HCT116 (cell line): ENCODE results near the gene SLC40A1. TPM values are rescaled to one million over a fixed set of nuclear protein-coding genes. Genes with fewer than 3 reads are reported as not detected.

Source experiments
- ATAC-seq: fragments of 200-7000 bp; cut with Tn5 transposase; 2 replicates; pipeline ENCODE4 v1.9.1; 2020; ENCODE audit warnings: mild to moderate bottlenecking, moderate library complexity
- BruUV-seq: library from RNA; stranded (reverse); fragments of 400-500 nt; replicated peaks from 2 replicates; lab custom pipeline; 2021; lab: Mats Ljungman, UMichigan
- CTCF ChIA-PET: fragments of 300-600 bp; sonication (Branson Sonifier 250); formaldehyde crosslinking; loops from one replicate; lab custom pipeline; 2021; ENCODE audit warnings: antibody characterized with exemption; lab: Charles Lee
- POLR2A ChIA-PET: fragments of 300-600, 350-600 bp; sonication (Branson Sonifier 250); formaldehyde crosslinking; loops from one replicate; lab custom pipeline; 2021; ENCODE audit warnings: antibody characterized with exemption; lab: Charles Lee
- RAD21 ChIA-PET, 2 experiments: fragments of 300-600 bp; sonication (Branson Sonifier 250); formaldehyde crosslinking; loops; one replicate each; lab custom pipeline; 2023; ENCODE audit warnings: low total read pairs in 2 of 2; ENCODE audit not compliant: uncharacterized antibody in 2 of 2, unreplicated experiment in 2 of 2, low non-redundant PET in 1 of 2; lab: Charles Lee
- DNase-seq: peaks from one replicate; pipeline ENCODE4 v3.0.0-alpha.2; 2010; ENCODE audit warnings: low read depth, low spot score
- H2AFZ ChIP-seq: fragments of 200-600 bp; shearing (Covaris generic), sonication (generic); 2 replicates; pipeline ENCODE4 v1.6.1; 2017; ENCODE audit warnings: low read depth, mixed run types, mixed read lengths, antibody characterized with exemption, low read length; ENCODE audit not compliant: poor library complexity, severe bottlenecking
- H3K27ac ChIP-seq: 2 replicates; pipeline ENCODE4 v1.5.1; 2012; ENCODE audit warnings: low read depth, low read length
- H3K27me3 ChIP-seq: fragments of 200-600 bp; sonication (generic); 2 replicates; pipeline ENCODE4 v1.6.1; 2016; ENCODE audit warnings: mixed run types, low read length, mixed read lengths; ENCODE audit not compliant: insufficient read depth
- H3K36me3 ChIP-seq, 2 experiments: fragments of 200-500 bp in 1 of 2; fragments of 200-600 bp in 1 of 2; sonication (Bioruptor generic) in 1 of 2; sonication (generic) in 1 of 2; 2 replicates each; pipeline versions ENCODE4 v1.5.1 to v1.6.1; 2014 to 2016; ENCODE audit warnings: low read length in 2 of 2, inconsistent platforms in 1 of 2, mixed read lengths in 1 of 2, mixed run types in 1 of 2; ENCODE audit not compliant: insufficient read depth in 2 of 2, control insufficient read depth in 1 of 2
- H3K4me1 ChIP-seq, 2 experiments: fragments of 200-600 bp in 1 of 2; sonication (generic) in 1 of 2; 2 replicates each; pipeline versions ENCODE4 v1.5.1 to v1.6.1; 2012 to 2017; ENCODE audit warnings: low read length in 2 of 2, inconsistent platforms in 1 of 2, mild to moderate bottlenecking in 1 of 2, mixed read lengths in 1 of 2, mixed run types in 1 of 2, moderate library complexity in 1 of 2; ENCODE audit not compliant: insufficient read depth in 2 of 2, control insufficient read depth in 1 of 2
- H3K4me2 ChIP-seq: fragments of 200-600 bp; sonication (generic); 2 replicates; pipeline ENCODE4 v1.6.1; 2017; ENCODE audit warnings: mixed run types, low read length, mixed read lengths
- H3K4me3 ChIP-seq, 2 experiments: fragments of 200-600 bp in 1 of 2; sonication (generic) in 1 of 2; replicated peaks in 1 of 2; 2 replicates each; pipeline ENCODE4 v1.5.1; 2011 to 2016; ENCODE audit warnings: low read length in 2 of 2, control low read depth in 1 of 2, low read depth in 1 of 2, mild to moderate bottlenecking in 1 of 2, mixed read lengths in 1 of 2, mixed run types in 1 of 2
- H3K79me2 ChIP-seq: fragments of 200-600 bp; sonication (generic); 2 replicates; pipeline ENCODE4 v1.6.1; 2017; ENCODE audit warnings: mild to moderate bottlenecking, mixed run types, low read length, moderate library complexity, mixed read lengths; ENCODE audit not compliant: insufficient read depth
- H3K9ac ChIP-seq: fragments of 200-600 bp; sonication (generic); 2 replicates; pipeline ENCODE4 v1.6.1; 2016; ENCODE audit warnings: low read length, mixed read lengths
- H3K9me2 ChIP-seq: fragments of 200-600 bp; sonication (generic), shearing (Covaris generic); 2 replicates; pipeline ENCODE4 v1.6.1; 2017; ENCODE audit warnings: mixed run types, mild to moderate bottlenecking, moderate library complexity; ENCODE audit not compliant: insufficient read depth
- H3K9me3 ChIP-seq, 2 experiments: fragments of 200-500 bp in 1 of 2; fragments of 200-600 bp in 1 of 2; sonication (Bioruptor generic) in 1 of 2; sonication (generic) in 1 of 2; 2 replicates each; pipeline ENCODE4 v1.6.1; 2014 to 2017; ENCODE audit warnings: low read length in 2 of 2, mixed read lengths in 2 of 2, inconsistent platforms in 1 of 2, low read depth in 1 of 2, mild to moderate bottlenecking in 1 of 2, mixed run types in 1 of 2, moderate library complexity in 1 of 2; ENCODE audit not compliant: control insufficient read depth in 1 of 2, insufficient read depth in 1 of 2
- H4K20me1 ChIP-seq: fragments of 200-600 bp; sonication (generic), shearing (Covaris generic); 2 replicates; pipeline ENCODE4 v1.6.1; 2017; ENCODE audit warnings: mixed run types, mild to moderate bottlenecking, moderate library complexity; ENCODE audit not compliant: insufficient read depth
- ELF1 ChIP-seq: IDR thresholded peaks from 2 replicates; pipeline ENCODE4 v1.6.1; 2012; ENCODE audit warnings: low read depth, borderline replicate concordance
- JUND ChIP-seq: IDR thresholded peaks from 2 replicates; pipeline ENCODE4 v1.6.1; 2012
- POLR2AphosphoS5 ChIP-seq: IDR thresholded peaks from 2 replicates; pipeline ENCODE4 v1.6.1; 2011; ENCODE audit warnings: mild to moderate bottlenecking, low read depth, low read length, moderate library complexity
- SP1 ChIP-seq: IDR thresholded peaks from 2 replicates; pipeline ENCODE4 v1.6.1; 2012; ENCODE audit warnings: low read depth
- intact Hi-C: fragments of 100-400 bp; cut with micrococcal nuclease; formaldehyde crosslinking; loops from 2 replicates; pipeline ENCODE4 v1.10.0; 2022
- total RNA-seq: library from RNA; stranded (reverse); gene quantifications from one replicate; pipeline ENCODE4 v1.2.1, GENCODE V29; 2021; ENCODE audit not compliant: unreplicated experiment
- TF ChIP-seq, protein P1 (sequence below): IDR thresholded peaks from 2 replicates; pipeline ENCODE4 v1.6.1; 2011; ENCODE audit warnings: mild to moderate bottlenecking, low read length, moderate library complexity; ENCODE audit not compliant: insufficient replicate concordance; ENCODE audit errors: extremely low read depth
- TF ChIP-seq, protein P2 (sequence below): IDR thresholded peaks from 2 replicates; pipeline ENCODE4 v1.6.1; 2012; ENCODE audit warnings: low read depth
- TF ChIP-seq, protein P3 (sequence below), 3 experiments: fragments of 200-600 bp in 1 of 3; sonication (generic) in 1 of 3; IDR thresholded peaks in 2 of 3; conservative IDR thresholded peaks in 1 of 3; 2 replicates each; pipeline ENCODE4 v1.5.1; 2012 to 2017; ENCODE audit warnings: low read depth in 2 of 3, low read length in 2 of 3, antibody characterized with exemption in 1 of 3, borderline replicate concordance in 1 of 3, control low read depth in 1 of 3, mild to moderate bottlenecking in 1 of 3, mixed read lengths in 1 of 3, mixed run types in 1 of 3, moderate library complexity in 1 of 3; ENCODE audit not compliant: insufficient read depth in 1 of 3

SLC40A1 gene
- total RNA-seq, 1 experiment from 2014 or later = 1.5 TPM

DNA sequence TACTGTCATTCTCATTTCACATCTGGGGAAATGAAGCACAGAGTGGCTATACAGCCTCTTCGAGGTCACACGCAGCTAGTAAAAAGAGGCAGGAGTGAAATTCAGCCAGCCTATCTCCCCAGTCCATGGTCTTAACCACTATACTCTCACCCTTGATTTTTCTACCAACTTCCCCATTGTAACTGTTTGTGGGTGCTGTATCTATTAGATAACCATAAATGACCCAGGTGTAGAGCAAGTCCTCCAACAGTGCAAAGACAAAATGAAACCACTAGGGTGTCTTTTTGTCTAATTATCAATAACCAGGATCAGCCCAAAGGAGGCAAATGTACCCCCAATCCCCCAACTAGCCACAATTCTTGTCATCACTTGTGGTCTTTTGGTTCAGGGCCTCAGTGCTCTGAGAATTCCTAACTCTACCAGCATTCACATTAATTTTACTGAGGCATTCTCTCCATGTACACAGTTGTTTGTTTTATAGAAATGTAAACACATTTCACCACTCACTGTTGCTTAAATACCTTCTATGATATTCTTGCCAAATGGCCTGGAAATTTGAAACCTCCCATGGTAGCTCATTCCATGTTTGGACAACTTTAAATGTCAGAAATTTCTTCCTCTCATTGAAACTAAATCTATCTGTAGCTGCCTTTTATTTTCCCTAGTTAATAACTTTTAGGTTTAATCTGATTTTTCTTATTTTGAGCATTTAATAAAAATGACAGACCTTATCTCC is 58.7 kb downstream of the SLC40A1 start:
- no peak for DNase-seq
- CTCF ChIA-PET = no interaction called here

More for the DNA sequence above, 58.7 kb downstream of the SLC40A1 start:
- Histone ChIP-seq H4K20me1 (no peaks in the 10 kb centered on the region), H3K4me1 (no peaks in the 10 kb centered on the region), H3K9me3 (no peaks in the 10 kb centered on the region), H3K9me2 (no peaks in the 10 kb centered on the region), H3K27ac (no peak overlapping the region), H2AFZ (no peak overlapping the region), H3K4me2 (no peak overlapping the region), H3K4me3 (no peak overlapping the region), H3K36me3 (no peaks in the 10 kb centered on the region), H3K9ac (no peak overlapping the region), H3K27me3 (no peaks in the 10 kb centered on the region), H3K79me2 (no peaks in the 10 kb centered on the region)
- RAD21 ChIA-PET = no interaction called here
- no peak for TF ChIP-seq POLR2AphosphoS5
- TF ChIP-seq, protein P1, sequence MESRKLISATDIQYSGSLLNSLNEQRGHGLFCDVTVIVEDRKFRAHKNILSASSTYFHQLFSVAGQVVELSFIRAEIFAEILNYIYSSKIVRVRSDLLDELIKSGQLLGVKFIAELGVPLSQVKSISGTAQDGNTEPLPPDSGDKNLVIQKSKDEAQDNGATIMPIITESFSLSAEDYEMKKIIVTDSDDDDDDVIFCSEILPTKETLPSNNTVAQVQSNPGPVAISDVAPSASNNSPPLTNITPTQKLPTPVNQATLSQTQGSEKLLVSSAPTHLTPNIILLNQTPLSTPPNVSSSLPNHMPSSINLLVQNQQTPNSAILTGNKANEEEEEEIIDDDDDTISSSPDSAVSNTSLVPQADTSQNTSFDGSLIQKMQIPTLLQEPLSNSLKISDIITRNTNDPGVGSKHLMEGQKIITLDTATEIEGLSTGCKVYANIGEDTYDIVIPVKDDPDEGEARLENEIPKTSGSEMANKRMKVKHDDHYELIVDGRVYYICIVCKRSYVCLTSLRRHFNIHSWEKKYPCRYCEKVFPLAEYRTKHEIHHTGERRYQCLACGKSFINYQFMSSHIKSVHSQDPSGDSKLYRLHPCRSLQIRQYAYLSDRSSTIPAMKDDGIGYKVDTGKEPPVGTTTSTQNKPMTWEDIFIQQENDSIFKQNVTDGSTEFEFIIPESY = no peak
- TF ChIP-seq, protein P2, sequence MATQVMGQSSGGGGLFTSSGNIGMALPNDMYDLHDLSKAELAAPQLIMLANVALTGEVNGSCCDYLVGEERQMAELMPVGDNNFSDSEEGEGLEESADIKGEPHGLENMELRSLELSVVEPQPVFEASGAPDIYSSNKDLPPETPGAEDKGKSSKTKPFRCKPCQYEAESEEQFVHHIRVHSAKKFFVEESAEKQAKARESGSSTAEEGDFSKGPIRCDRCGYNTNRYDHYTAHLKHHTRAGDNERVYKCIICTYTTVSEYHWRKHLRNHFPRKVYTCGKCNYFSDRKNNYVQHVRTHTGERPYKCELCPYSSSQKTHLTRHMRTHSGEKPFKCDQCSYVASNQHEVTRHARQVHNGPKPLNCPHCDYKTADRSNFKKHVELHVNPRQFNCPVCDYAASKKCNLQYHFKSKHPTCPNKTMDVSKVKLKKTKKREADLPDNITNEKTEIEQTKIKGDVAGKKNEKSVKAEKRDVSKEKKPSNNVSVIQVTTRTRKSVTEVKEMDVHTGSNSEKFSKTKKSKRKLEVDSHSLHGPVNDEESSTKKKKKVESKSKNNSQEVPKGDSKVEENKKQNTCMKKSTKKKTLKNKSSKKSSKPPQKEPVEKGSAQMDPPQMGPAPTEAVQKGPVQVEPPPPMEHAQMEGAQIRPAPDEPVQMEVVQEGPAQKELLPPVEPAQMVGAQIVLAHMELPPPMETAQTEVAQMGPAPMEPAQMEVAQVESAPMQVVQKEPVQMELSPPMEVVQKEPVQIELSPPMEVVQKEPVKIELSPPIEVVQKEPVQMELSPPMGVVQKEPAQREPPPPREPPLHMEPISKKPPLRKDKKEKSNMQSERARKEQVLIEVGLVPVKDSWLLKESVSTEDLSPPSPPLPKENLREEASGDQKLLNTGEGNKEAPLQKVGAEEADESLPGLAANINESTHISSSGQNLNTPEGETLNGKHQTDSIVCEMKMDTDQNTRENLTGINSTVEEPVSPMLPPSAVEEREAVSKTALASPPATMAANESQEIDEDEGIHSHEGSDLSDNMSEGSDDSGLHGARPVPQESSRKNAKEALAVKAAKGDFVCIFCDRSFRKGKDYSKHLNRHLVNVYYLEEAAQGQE = no peak
- TF ChIP-seq JUND = no peak
- TF ChIP-seq, protein P3, sequence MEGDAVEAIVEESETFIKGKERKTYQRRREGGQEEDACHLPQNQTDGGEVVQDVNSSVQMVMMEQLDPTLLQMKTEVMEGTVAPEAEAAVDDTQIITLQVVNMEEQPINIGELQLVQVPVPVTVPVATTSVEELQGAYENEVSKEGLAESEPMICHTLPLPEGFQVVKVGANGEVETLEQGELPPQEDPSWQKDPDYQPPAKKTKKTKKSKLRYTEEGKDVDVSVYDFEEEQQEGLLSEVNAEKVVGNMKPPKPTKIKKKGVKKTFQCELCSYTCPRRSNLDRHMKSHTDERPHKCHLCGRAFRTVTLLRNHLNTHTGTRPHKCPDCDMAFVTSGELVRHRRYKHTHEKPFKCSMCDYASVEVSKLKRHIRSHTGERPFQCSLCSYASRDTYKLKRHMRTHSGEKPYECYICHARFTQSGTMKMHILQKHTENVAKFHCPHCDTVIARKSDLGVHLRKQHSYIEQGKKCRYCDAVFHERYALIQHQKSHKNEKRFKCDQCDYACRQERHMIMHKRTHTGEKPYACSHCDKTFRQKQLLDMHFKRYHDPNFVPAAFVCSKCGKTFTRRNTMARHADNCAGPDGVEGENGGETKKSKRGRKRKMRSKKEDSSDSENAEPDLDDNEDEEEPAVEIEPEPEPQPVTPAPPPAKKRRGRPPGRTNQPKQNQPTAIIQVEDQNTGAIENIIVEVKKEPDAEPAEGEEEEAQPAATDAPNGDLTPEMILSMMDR (IDR thresholded peaks at IDR 0.05 in 2 of 3, conservative IDR thresholded peaks at IDR 0.05 in 1 of 3; ENCODE audit: borderline replicate concordance in 1 of 3, insufficient read depth in 1 of 3, low read depth in 2 of 3, low read length in 2 of 3) = peak in 1 of 3 experiments; percentile 27; a peak in 1 of 6 replicates
- TF ChIP-seq SP1 = no peak
- no peak for TF ChIP-seq ELF1
- BruUV-seq = no TSS peak
- intact Hi-C loops = no loop called here
- POLR2A ChIA-PET = interaction anchor here (0.9 kb wide), 1 partner anchor 9 kb away, joined by 4 read pairs; no protein-coding TSS in a partner anchor
- no peak for ATAC-seq
